Measurements from ENCODE around the gene MRTFA.

The MRTFA gene

DNA sequence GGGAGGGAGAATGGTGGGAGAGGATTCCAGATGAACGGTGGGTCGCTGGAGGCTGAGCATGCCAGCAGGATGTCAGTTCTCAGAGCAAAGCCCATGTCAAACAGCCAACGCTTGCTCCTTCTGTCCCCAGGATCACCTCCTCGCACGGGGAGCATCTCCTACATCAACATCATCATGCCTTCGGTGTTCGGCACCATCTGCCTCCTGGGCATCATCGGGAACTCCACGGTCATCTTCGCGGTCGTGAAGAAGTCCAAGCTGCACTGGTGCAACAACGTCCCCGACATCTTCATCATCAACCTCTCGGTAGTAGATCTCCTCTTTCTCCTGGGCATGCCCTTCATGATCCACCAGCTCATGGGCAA, 44.3 kb upstream of the MRTFA start:
- H3K9ac ChIP-seq (ENCODE audit: low read depth, low read length, poor library complexity), result peak overlapping the region; percentile 47
- no peak overlapping the region for H2AFZ ChIP-seq (ENCODE audit: low read length)
- no peak overlapping the region for H4K91ac ChIP-seq (ENCODE audit: low read depth, low read length, poor library complexity)
- peak overlapping the region; percentile 35 for H2BK5ac ChIP-seq (ENCODE audit: low read length)
- H3K79me1 ChIP-seq (ENCODE audit: low read depth, low read length), result no peaks in the 10 kb centered on the region
- no peak overlapping the region for H2BK12ac ChIP-seq (ENCODE audit: low read length)
- peak overlapping the region; percentile 39 for H3K14ac ChIP-seq (ENCODE audit: low read length)
- H3K4me1 ChIP-seq (ENCODE audit: control insufficient read depth in 2 of 2, insufficient read depth in 1 of 2, low read depth in 1 of 2, low read length in 2 of 2), result peaks cover 22 to 28% of the 10 kb centered on the region in 2 donors
- H3K36me3 ChIP-seq (replicated peaks in 1 of 2; ENCODE audit: control insufficient read depth in 2 of 2, insufficient read depth in 2 of 2, low read length in 2 of 2), result no peaks in the 10 kb centered on the region
- no peak overlapping the region for H4K8ac ChIP-seq (ENCODE audit: low read depth, low read length)
- H3K9me3 ChIP-seq (replicated peaks in 1 of 2; ENCODE audit: control insufficient read depth in 2 of 2, insufficient read depth in 1 of 2, low read depth in 1 of 2, low read length in 2 of 2), result no peaks in the 10 kb centered on the region
- no peak overlapping the region for H3K27ac ChIP-seq (replicated peaks; ENCODE audit: low read length)
- no peak overlapping the region for H3K4ac ChIP-seq (ENCODE audit: low read length)
- peak overlapping the region; percentile 53 for H2BK15ac ChIP-seq (ENCODE audit: low read length)
- H3K27me3 ChIP-seq (ENCODE audit: control insufficient read depth in 3 of 3, insufficient read depth in 3 of 3, low read depth in 1 of 3, low read length in 3 of 3), result peaks cover 0 to 41% (median 3%) of the 10 kb centered on the region in 3 experiments
- no peak overlapping the region for H2BK120ac ChIP-seq (ENCODE audit: low read depth, low read length)
- no peak overlapping the region for H3K4me3 ChIP-seq (ENCODE audit: low read length in 2 of 2)
- WGBS, 2 donors (ENCODE audit: extremely low coverage in 2 of 2, insufficient read length in 2 of 2, insufficient replicate concordance in 1 of 2), result no CpG with 5 or more reads among the region's 15 CpGs
- H2AK5ac ChIP-seq (ENCODE audit: low read depth, low read length), result peak overlapping the region; percentile 67
- peak overlapping the region; percentile 5 for H3K18ac ChIP-seq (ENCODE audit: low read length)
- no peak for DNase-seq (ENCODE audit: low spot score)
- H3K23ac ChIP-seq (ENCODE audit: low read depth, low read length, poor library complexity), result peak overlapping the region; percentile 52
- H3K4me2 ChIP-seq (ENCODE audit: insufficient read depth, low read length, poor library complexity, severe bottlenecking), result no peak overlapping the region

- Histone ChIP-seq H3K4me1 (ENCODE audit: control insufficient read depth in 2 of 2, insufficient read depth in 1 of 2, low read depth in 1 of 2, low read length in 2 of 2) (peaks cover 22 to 28% of the 10 kb centered on the region in 2 donors), H3K14ac (ENCODE audit: low read length) (no peak overlapping the region), H3K9ac (ENCODE audit: low read depth, low read length, poor library complexity) (no peak overlapping the region), H3K23ac (ENCODE audit: low read depth, low read length, poor library complexity) (peak overlapping the region; percentile 58), H2BK15ac (ENCODE audit: low read length) (peak overlapping the region; percentile 70), H3K79me1 (ENCODE audit: low read depth, low read length) (no peaks in the 10 kb centered on the region), H3K18ac (ENCODE audit: low read length) (peak overlapping the region; percentile 86), H2AK5ac (ENCODE audit: low read depth, low read length) (peak overlapping the region; percentile 82), H3K27me3 (ENCODE audit: control insufficient read depth in 3 of 3, insufficient read depth in 3 of 3, low read depth in 1 of 3, low read length in 3 of 3) (peaks cover 0 to 37% (median 3%) of the 10 kb centered on the region in 3 experiments), H3K9me3 (replicated peaks in 1 of 2; ENCODE audit: control insufficient read depth in 2 of 2, insufficient read depth in 1 of 2, low read depth in 1 of 2, low read length in 2 of 2) (no peaks in the 10 kb centered on the region), H2BK12ac (ENCODE audit: low read length) (no peak overlapping the region), H3K4me3 (ENCODE audit: low read length in 2 of 2) (peak overlapping the region in 1 of 2 donors; percentile 41), H2BK120ac (ENCODE audit: low read depth, low read length) (no peak overlapping the region), H3K27ac (replicated peaks; ENCODE audit: low read length) (no peak overlapping the region), H3K4me2 (ENCODE audit: insufficient read depth, low read length, poor library complexity, severe bottlenecking) (peak overlapping the region; percentile 36), H4K91ac (ENCODE audit: low read depth, low read length, poor library complexity) (no peak overlapping the region), H2AFZ (ENCODE audit: low read length) (peak overlapping the region; percentile 91), H4K8ac (ENCODE audit: low read depth, low read length) (no peak overlapping the region), H3K4ac (ENCODE audit: low read length) (no peak overlapping the region), H2BK5ac (ENCODE audit: low read length) (peak overlapping the region; percentile 71), H3K36me3 (replicated peaks in 1 of 2; ENCODE audit: control insufficient read depth in 2 of 2, insufficient read depth in 2 of 2, low read length in 2 of 2) (no peaks in the 10 kb centered on the region)
- DNase-seq (ENCODE audit: low spot score), result no peak
- no CpG with 5 or more reads among the region's 9 CpGs for WGBS, 2 donors (ENCODE audit: extremely low coverage in 2 of 2, insufficient read length in 2 of 2, insufficient replicate concordance in 1 of 2)
Observed at GRCh38 chr22:40679964-40680818, 43.7 kb upstream of the MRTFA start.

- Histone ChIP-seq H2BK15ac (ENCODE audit: low read length) (peak within 1 kb of the TSS; percentile 95), H2AK5ac (ENCODE audit: low read depth, low read length) (peak within 1 kb of the TSS; percentile 82), H3K4ac (ENCODE audit: low read length) (peak within 1 kb of the TSS; percentile 70), H3K4me3 (ENCODE audit: low read length in 2 of 2) (peak within 1 kb of the TSS in 1 of 2 donors; percentile 41), H3K79me1 (ENCODE audit: low read depth, low read length) (no peaks in the 10 kb centered on the region), H2BK5ac (ENCODE audit: low read length) (peak within 1 kb of the TSS; percentile 71), H3K4me1 (ENCODE audit: control insufficient read depth in 2 of 2, insufficient read depth in 1 of 2, low read depth in 1 of 2, low read length in 2 of 2) (peaks cover 22 to 25% of the 10 kb centered on the region in 2 donors), H3K18ac (ENCODE audit: low read length) (peak within 1 kb of the TSS; percentile 86), H3K14ac (ENCODE audit: low read length) (no peak within 1 kb of the TSS), H4K91ac (ENCODE audit: low read depth, low read length, poor library complexity) (no peak within 1 kb of the TSS), H2BK120ac (ENCODE audit: low read depth, low read length) (no peak within 1 kb of the TSS), H3K9ac (ENCODE audit: low read depth, low read length, poor library complexity) (peak within 1 kb of the TSS; percentile 51), H3K9me3 (replicated peaks in 1 of 2; ENCODE audit: control insufficient read depth in 2 of 2, insufficient read depth in 1 of 2, low read depth in 1 of 2, low read length in 2 of 2) (no peaks in the 10 kb centered on the region), H3K4me2 (ENCODE audit: insufficient read depth, low read length, poor library complexity, severe bottlenecking) (peak within 1 kb of the TSS; percentile 36), H3K27me3 (ENCODE audit: control insufficient read depth in 3 of 3, insufficient read depth in 3 of 3, low read depth in 1 of 3, low read length in 3 of 3) (peaks cover 0 to 29% (median 0%) of the 10 kb centered on the region in 3 experiments), H3K23ac (ENCODE audit: low read depth, low read length, poor library complexity) (peak within 1 kb of the TSS; percentile 58), H3K27ac (replicated peaks; ENCODE audit: low read length) (no peak within 1 kb of the TSS), H3K36me3 (replicated peaks in 1 of 2; ENCODE audit: control insufficient read depth in 2 of 2, insufficient read depth in 2 of 2, low read length in 2 of 2) (no peaks in the 10 kb centered on the region), H2BK12ac (ENCODE audit: low read length) (peak within 1 kb of the TSS; percentile 96), H4K8ac (ENCODE audit: low read depth, low read length) (peak within 1 kb of the TSS; percentile 78), H2AFZ (ENCODE audit: low read length) (peak within 1 kb of the TSS; percentile 91)
- no CpG with 5 or more reads among the region's 21 CpGs for WGBS, 2 donors (ENCODE audit: extremely low coverage in 2 of 2, insufficient read length in 2 of 2, insufficient replicate concordance in 1 of 2)
- no peak for DNase-seq (ENCODE audit: low spot score)
Observed at GRCh38 chr22:40679249-40679963, 42.9 kb upstream of the MRTFA start, which contains the start of gene MCHR1. TSS of gene MCHR1 (plus strand) at chr22:40679484. CDS start at chr22:40679653, 169 bp downstream.
